KMS-11 (cell line): Measurements from ENCODE around the gene MED16.

ENCODE experiments used
- H2AFZ ChIP-seq: fragments of 200-600 bp; sonication (generic); 2 replicates; pipeline ENCODE4 v1.6.1; 2016; ENCODE audit warnings: antibody characterized with exemption, mixed run types, low read depth
- H3K27ac ChIP-seq: fragments of 200-600 bp; sonication (generic); 2 replicates; pipeline ENCODE4 v1.6.1; 2016; ENCODE audit warnings: mild to moderate bottlenecking, mixed run types
- H3K27me3 ChIP-seq: fragments of 200-600 bp; sonication (generic); 2 replicates; pipeline ENCODE4 v1.6.1; 2017; ENCODE audit warnings: mild to moderate bottlenecking, low read depth, mixed run types, moderate library complexity; ENCODE audit not compliant: insufficient read depth
- H3K36me3 ChIP-seq: fragments of 200-600 bp; sonication (generic); 2 replicates; pipeline ENCODE4 v1.6.1; 2017; ENCODE audit warnings: mild to moderate bottlenecking, mixed run types; ENCODE audit not compliant: insufficient read depth
- H3K4me1 ChIP-seq: fragments of 200-600 bp; sonication (generic); 2 replicates; pipeline ENCODE4 v1.6.1; 2016; ENCODE audit warnings: mild to moderate bottlenecking, low read depth, mixed run types; ENCODE audit not compliant: poor library complexity, severe bottlenecking
- H3K4me2 ChIP-seq: fragments of 200-600 bp; sonication (generic); 2 replicates; pipeline ENCODE4 v1.7.0; 2016; ENCODE audit warnings: mild to moderate bottlenecking, mixed run types
- H3K4me3 ChIP-seq: fragments of 200-600 bp; sonication (generic); IDR thresholded peaks from 2 replicates; pipeline ENCODE4 v1.6.1; 2017; ENCODE audit warnings: low read depth, low read length, mixed read lengths; ENCODE audit not compliant: insufficient read depth
- H3K79me2 ChIP-seq: fragments of 200-600 bp; sonication (generic); 2 replicates; pipeline ENCODE4 v1.6.1; 2016; ENCODE audit warnings: low read depth, mixed run types; ENCODE audit not compliant: insufficient read depth
- H3K9ac ChIP-seq: fragments of 200-600 bp; sonication (generic); 2 replicates; pipeline ENCODE4 v1.6.1; 2016; ENCODE audit warnings: mild to moderate bottlenecking, mixed run types
- H4K20me1 ChIP-seq: fragments of 200-600 bp; sonication (generic); 2 replicates; pipeline ENCODE4 v1.6.1; 2016; ENCODE audit warnings: mild to moderate bottlenecking, mixed run types; ENCODE audit not compliant: insufficient read depth
- CTCF ChIP-seq: fragments of 200-600 bp; sonication (generic); conservative IDR thresholded peaks from 2 replicates; pipeline ENCODE4 v1.6.1; 2017; ENCODE audit warnings: low read depth, mild to moderate bottlenecking, antibody characterized with exemption, low read length, moderate library complexity, mixed read lengths

Gene MED16

GRCh38 chr19:888581-889385 lies 4.2 kb downstream of the MED16 start:
- H3K27ac ChIP-seq = no peak overlapping the region
- TF ChIP-seq CTCF = no peak
- peaks cover 9% of the 10 kb centered on the region; the same call in 1 of the 2 replicates for H3K79me2 ChIP-seq
- no peak overlapping the region for H2AFZ ChIP-seq
- H3K36me3 ChIP-seq = no peaks in the 10 kb centered on the region
- H3K9ac ChIP-seq = no peak overlapping the region
- no peak overlapping the region for H3K4me2 ChIP-seq
- H3K27me3 ChIP-seq = no peaks in the 10 kb centered on the region
- H3K4me3 ChIP-seq = no peak overlapping the region
- H4K20me1 ChIP-seq = no peaks in the 10 kb centered on the region
- H3K4me1 ChIP-seq = no peaks in the 10 kb centered on the region

GRCh38 chr19:887599-887998 lies 5.4 kb downstream of the MED16 start:
- Histone ChIP-seq H4K20me1 (no peaks in the 10 kb centered on the region), H3K79me2 (peaks cover 9% of the 10 kb centered on the region; the same call in 1 of the 2 replicates), H3K27ac (no peak overlapping the region), H3K4me3 (no peak overlapping the region), H3K9ac (no peak overlapping the region), H3K36me3 (no peaks in the 10 kb centered on the region), H2AFZ (no peak overlapping the region), H3K4me2 (no peak overlapping the region), H3K4me1 (no peaks in the 10 kb centered on the region), H3K27me3 (no peaks in the 10 kb centered on the region)
- TF ChIP-seq CTCF = no peak

DNA sequence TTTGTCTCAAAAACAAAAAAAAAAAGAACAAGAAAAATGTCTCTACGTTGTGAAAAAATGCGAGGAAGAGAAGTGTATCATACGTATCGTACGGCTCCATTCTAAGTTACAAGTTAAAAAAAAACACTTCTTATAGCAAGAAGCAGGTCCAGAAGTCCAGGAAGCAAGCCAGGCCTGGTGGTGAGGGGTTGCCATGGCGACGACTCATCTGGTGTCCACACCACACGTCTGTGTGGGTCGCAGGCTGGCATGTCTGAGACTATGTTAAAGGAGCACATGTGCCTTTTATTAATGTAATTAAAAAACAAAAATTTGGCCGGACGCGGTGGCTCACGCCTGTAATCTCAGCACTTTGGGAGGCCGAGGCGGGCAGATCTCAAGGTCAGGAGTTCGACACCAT lies 5.9 kb downstream of the MED16 start:
- no peak overlapping the region for H2AFZ ChIP-seq
- H3K27me3 ChIP-seq = no peaks in the 10 kb centered on the region
- H3K36me3 ChIP-seq = no peaks in the 10 kb centered on the region
- H3K9ac ChIP-seq = no peak overlapping the region
- H3K4me3 ChIP-seq = no peak overlapping the region
- H4K20me1 ChIP-seq = no peaks in the 10 kb centered on the region
- TF ChIP-seq CTCF = no peak
- no peaks in the 10 kb centered on the region for H3K4me1 ChIP-seq
- H3K27ac ChIP-seq = no peak overlapping the region
- no peak overlapping the region for H3K4me2 ChIP-seq
- peaks cover 4% of the 10 kb centered on the region; the same call in 1 of the 2 replicates for H3K79me2 ChIP-seq

GRCh38 chr19:885536-886224 lies 7.3 kb downstream of the MED16 start:
- H3K9ac ChIP-seq = no peak overlapping the region
- TF ChIP-seq CTCF = no peak
- no peaks in the 10 kb centered on the region for H3K27me3 ChIP-seq
- no peak overlapping the region for H3K27ac ChIP-seq
- H3K36me3 ChIP-seq = no peaks in the 10 kb centered on the region
- no peak overlapping the region for H3K4me3 ChIP-seq
- no peak overlapping the region for H2AFZ ChIP-seq
- H3K4me2 ChIP-seq = no peak overlapping the region
- H4K20me1 ChIP-seq = no peaks in the 10 kb centered on the region
- no peaks in the 10 kb centered on the region for H3K4me1 ChIP-seq
- H3K79me2 ChIP-seq = no peaks in the 10 kb centered on the region
